ENCODE results near the gene CPT1B.

Gene CPT1B

GRCh38 chr22:50574383-50574755, 3.9 kb downstream of the CPT1B start:
- Histone ChIP-seq H3K4me3 (no peak overlapping the region), H3K27ac (no peak overlapping the region)

GRCh38 chr22:50573491-50574382, 4.5 kb downstream of the CPT1B start:
- no peak overlapping the region for H3K4me3 ChIP-seq
- H3K27ac ChIP-seq = no peak overlapping the region

GRCh38 chr22:50572965-50573364, 5.3 kb downstream of the CPT1B start:
- H3K27ac ChIP-seq = no peak overlapping the region
- H3K4me3 ChIP-seq = no peak overlapping the region

GRCh38 chr22:50571264-50572175, 6.7 kb downstream of the CPT1B start:
- H3K27ac ChIP-seq = no peak overlapping the region
- no peak overlapping the region for H3K4me3 ChIP-seq

- no peak overlapping the region for H3K27ac ChIP-seq
- no peak overlapping the region for H3K4me3 ChIP-seq
These were observed 7.4 kb downstream of the CPT1B start for GRCh38 chr22:50570861-50571260.

- Histone ChIP-seq H3K4me3 (no peak overlapping the region), H3K27ac (no peak overlapping the region)
These were observed 8.2 kb downstream of the CPT1B start for GRCh38 chr22:50569896-50570535.

GRCh38 chr22:50569041-50569459, 9.2 kb downstream of the CPT1B start:
- H3K4me3 ChIP-seq = no peak overlapping the region
- peak overlapping the region in 2 of 21 experiments; percentile 35 to 50 for H3K27ac ChIP-seq

- no peak overlapping the region for H3K4me3 ChIP-seq
- peak overlapping the region in 2 of 21 experiments; percentile 1 to 50 for H3K27ac ChIP-seq
These were observed 9.6 kb downstream of the CPT1B start for GRCh38 chr22:50568626-50569025.

- Histone ChIP-seq H3K4me3 (no peak overlapping the region), H3K27ac (no peak overlapping the region)
These were observed 10.4 kb downstream of the CPT1B start for GRCh38 chr22:50567721-50568252.

- H3K4me3 ChIP-seq = peak overlapping the region in 1 of 7 experiments; percentile 64
- peak overlapping the region in 3 of 21 experiments; percentile 77 to 92 (median 92) for H3K27ac ChIP-seq
These were observed 13.9 kb downstream of the CPT1B start for GRCh38 chr22:50564289-50564688.

GRCh38 chr22:50563413-50564160, 14.6 kb downstream of the CPT1B start:
- Histone ChIP-seq H3K27ac (peak overlapping the region in 19 of 21 experiments; percentile 34 to 92 (median 77)), H3K4me3 (peak overlapping the region; percentile 47 to 64 (median 52))

- H3K27ac ChIP-seq = peak within 1 kb of the TSS in 19 of 21 experiments; percentile 34 to 92 (median 77)
- H3K4me3 ChIP-seq = peak within 1 kb of the TSS; percentile 47 to 64 (median 52)
These were observed 15.5 kb downstream of the CPT1B start, which contains the start of gene SYCE3 for GRCh38 chr22:50562523-50563412. TSS of gene SYCE3 (minus strand) at chr22:50562919. CDS start at chr22:50556405, 6,514 bp downstream.

GRCh38 chr22:50561401-50562358, 16.5 kb downstream of the CPT1B start:
- no peak overlapping the region for H3K4me3 ChIP-seq
- H3K27ac ChIP-seq = peak overlapping the region in 2 of 21 experiments; percentile 43 to 53

- H3K27ac ChIP-seq = peak overlapping the region in 6 of 21 experiments; percentile 24 to 63 (median 40)
- H3K4me3 ChIP-seq = no peak overlapping the region
These were observed 18.2 kb downstream of the CPT1B start for GRCh38 chr22:50560034-50560433.

- no peak overlapping the region for H3K4me3 ChIP-seq
- no peak overlapping the region for H3K27ac ChIP-seq
These were observed 21.5 kb downstream of the CPT1B start for GRCh38 chr22:50556703-50557102.

- no peak overlapping the region for H3K4me3 ChIP-seq
- H3K27ac ChIP-seq = no peak overlapping the region
These were observed 24.9 kb downstream of the CPT1B start for GRCh38 chr22:50553310-50553709.

All from skin epidermis (tissue), 12 donors.